DMS153 (cell line): ENCODE measurements around the gene COL9A3.

Source experiments
- DNase-seq: peaks from one replicate; lab custom pipeline; 2025; lab: John Stamatoyannopoulos, UW

The COL9A3 gene

DNA sequence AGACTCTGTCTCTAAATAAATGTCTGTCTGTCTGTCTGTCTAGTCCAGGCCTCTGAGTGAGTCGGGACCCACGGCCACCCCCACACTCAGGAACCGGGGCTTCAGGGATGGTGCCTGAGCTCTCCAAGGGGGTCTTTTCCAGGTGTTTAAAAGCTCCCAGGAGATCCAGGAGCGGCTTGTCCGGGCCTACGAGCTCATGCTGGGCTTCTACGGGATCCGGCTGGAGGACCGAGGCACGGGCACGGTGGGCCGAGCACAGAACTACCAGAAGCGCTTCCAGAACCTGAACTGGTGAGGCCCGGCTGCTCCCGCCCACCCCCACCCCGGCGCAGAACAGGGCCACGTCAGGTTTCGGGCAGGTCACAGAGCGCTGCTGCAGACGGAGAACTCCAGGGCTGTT is 5.5 kb upstream of the COL9A3 start:
- DNase-seq: no peak

DNA sequence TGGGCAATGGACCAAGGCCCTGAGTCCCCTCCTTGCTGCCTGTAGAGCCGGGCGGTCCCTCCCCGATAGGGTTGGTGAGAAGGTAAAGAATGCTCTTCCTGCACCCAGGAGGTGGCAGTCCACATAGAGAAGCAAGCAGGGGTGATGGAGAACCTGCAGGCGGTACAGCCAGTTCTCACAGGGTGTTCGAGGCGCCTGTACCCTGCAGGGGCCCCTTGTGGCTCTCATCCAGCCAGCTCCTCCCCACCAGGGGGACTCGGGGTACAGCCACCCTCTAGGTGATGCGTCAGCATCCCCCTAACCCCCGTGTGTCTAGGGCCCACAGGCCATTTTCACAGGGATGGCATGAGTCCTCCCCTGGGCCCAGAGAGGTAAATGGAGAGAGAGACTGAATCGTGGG is 5.1 kb upstream of the COL9A3 start:
- DNase-seq: no peak

DNA sequence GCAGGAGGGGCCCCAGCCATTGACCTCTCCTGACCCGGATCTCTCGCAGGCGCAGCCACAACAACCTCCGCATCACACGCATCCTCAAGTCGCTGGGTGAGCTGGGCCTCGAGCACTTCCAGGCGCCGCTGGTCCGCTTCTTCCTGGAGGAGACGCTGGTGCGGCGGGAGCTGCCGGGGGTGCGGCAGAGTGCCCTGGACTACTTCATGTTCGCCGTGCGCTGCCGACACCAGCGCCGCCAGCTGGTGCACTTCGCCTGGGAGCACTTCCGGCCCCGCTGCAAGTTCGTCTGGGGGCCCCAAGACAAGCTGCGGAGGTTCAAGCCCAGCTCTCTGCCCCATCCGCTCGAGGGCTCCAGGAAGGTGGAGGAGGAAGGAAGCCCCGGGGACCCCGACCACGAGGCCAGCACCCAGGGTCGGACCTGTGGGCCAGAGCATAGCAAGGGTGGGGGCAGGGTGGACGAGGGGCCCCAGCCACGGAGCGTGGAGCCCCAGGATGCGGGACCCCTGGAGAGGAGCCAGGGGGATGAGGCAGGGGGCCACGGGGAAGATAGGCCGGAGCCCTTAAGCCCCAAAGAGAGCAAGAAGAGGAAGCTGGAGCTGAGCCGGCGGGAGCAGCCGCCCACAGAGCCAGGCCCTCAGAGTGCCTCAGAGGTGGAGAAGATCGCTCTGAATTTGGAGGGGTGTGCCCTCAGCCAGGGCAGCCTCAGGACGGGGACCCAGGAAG is 4.5 kb upstream of the COL9A3 start:
- DNase-seq: no peak

DNA sequence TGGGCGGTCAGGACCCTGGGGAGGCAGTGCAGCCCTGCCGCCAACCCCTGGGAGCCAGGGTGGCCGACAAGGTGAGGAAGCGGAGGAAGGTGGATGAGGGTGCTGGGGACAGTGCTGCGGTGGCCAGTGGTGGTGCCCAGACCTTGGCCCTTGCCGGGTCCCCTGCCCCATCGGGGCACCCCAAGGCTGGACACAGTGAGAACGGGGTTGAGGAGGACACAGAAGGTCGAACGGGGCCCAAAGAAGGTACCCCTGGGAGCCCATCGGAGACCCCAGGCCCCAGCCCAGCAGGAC is 4.0 kb upstream of the COL9A3 start:
- no peak for DNase-seq

DNA sequence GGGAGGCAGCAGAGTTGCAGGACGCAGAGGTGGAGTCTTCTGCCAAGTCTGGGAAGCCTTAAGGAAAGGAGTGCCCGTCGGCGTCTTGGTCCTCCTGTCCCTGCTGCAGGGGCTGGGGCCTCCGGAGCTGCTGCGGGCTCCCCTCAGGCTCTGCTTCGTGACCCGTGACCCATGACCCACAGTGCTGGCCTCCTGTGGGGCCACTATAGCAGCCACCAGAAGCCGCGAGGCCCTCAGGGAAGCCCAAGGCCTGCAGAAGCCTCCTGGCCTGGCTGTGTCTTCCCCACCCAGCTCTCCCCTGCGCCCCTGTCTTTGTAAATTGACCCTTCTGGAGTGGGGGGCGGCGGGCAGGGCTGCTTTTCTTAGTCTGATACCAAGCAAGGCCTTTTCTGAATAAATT is 3.3 kb upstream of the COL9A3 start:
- DNase-seq: no peak

DNA sequence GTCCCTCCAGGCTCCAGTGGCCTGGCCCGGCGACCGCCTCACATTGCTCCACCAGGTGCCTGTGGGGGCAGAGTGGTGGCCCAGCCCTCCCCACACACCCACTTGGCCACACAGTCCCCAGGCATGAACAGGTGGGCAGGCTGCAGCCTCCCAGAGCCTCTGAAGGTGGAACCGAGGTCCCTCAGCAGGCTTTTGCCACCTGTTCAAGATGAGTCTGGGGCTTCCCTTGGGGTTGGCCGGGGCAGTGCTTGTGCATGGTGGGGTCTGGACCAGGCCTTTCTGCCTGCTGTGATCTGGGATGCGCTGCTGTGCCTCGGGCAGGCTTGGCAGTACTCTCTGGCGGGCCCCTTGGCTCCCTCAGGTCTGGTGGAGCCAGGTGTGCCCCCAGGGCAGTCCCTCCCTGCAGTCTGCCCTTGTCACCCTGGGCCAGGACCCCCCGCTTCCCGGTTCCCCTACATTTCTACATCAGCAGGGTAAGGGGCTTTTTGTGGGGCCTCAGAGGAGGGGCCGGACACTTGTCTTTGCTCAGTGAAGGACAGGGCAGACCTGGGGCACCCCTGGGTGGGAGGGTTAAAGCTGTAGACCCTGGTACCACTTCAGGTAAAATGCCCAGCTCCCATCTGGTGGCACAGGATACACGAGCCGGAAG is 2.7 kb upstream of the COL9A3 start:
- DNase-seq: no peak

DNA sequence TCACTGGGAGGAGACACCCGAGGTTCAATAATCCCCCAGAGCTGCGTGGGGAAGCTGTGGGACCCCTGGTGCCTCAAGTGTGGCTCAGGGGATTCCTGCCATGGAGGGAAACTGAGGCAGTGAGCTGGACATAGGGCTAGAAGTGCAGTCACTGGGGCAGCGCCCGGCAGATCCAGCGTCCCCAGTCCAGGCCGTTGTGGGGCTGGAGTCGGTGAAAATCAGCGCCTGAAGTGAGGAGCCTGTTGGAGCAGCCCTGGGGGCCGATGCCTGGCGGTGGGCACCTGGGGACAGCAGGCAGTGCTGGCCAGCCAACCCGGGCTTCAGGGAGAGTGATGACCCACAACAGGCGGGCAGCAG is 2.2 kb upstream of the COL9A3 start:
- DNase-seq: no peak

DNA sequence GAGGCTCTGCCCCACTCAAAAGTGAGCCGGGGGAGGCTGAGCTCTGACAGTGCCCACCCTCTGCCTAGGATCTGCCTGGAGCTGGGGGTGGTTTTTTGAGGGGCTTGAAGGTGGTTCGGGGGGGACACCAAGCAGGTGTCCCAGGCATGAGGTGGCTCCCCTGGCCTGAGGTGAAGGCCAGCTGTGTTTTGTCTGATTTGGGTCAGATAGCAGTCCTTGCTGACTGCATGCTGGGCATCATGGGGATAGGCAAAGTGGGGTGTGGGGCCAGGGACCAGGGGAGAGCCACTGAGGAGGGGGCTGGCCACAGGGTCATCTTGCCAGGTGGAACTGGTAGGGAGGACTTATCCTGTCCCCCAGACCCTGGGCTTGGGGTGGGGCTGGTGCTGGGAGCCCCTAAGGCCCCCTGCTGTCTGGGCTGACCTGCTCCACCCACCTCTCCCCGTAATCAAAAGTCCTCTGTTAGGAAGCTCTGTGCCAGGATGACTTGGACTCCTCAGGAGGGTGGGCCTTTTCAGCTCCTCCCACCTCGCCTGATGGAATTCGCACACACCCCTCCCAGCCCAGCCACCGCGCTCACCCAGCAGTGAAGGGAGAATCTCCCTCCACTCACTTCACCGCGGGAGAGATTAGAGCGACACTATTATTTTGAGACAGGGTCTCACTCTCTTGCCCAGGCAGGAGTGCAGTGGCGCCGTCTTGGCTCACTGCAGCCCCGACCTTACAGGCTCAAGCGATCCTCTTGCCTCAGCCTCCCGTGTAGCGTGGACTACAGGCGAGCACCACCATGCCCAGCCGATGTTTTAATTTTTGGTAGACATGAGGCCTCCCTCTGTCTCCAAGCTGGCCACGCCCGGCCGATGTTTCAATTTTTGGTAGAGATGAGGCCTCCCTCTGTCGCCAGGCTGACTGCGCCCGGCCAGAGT is 1.5 kb upstream of the COL9A3 start:
- DNase-seq: no peak

DNA sequence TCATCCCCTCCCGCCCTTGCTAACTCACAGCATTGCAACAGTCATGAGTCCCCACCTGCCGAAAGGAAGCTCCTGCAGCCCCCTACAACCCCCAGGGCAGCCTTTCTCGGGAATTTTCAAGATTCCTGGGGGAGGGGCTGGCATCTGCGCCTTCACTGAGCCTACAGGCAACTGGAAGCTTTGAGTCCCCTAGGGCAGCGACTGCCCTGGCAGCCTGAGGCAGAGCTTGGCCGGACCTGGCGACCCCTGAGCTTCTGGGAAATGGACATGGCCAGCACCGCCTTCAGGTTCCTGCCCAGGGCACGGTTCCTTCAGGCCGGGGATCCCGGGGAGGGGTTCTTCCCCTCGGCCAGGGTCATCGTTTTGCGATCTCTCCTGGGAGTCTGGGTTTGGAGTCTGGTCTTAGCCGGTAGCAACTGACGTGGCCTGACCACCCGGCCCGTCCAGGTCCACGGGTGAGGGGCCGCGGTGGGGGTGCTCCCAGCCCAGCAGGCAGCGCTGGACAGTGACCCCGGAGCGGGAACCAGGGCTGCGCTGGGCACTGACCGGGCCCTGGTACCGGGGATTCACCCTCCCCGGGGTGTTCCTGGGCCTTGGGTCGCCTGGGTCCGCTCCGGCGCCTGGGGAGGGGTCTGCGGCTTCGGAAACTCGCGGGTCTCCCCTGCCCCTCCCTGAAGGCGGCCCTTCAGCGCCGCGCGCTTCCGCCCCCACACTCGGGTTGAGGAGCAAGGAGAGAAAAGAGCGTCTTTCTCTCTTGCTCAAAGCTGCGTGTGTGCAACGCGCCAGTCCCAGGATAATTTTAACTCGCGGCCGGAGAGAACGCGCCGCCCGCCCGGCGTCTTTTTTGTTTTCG is 593 bp upstream of the COL9A3 start:
- no peak for DNase-seq

DNA sequence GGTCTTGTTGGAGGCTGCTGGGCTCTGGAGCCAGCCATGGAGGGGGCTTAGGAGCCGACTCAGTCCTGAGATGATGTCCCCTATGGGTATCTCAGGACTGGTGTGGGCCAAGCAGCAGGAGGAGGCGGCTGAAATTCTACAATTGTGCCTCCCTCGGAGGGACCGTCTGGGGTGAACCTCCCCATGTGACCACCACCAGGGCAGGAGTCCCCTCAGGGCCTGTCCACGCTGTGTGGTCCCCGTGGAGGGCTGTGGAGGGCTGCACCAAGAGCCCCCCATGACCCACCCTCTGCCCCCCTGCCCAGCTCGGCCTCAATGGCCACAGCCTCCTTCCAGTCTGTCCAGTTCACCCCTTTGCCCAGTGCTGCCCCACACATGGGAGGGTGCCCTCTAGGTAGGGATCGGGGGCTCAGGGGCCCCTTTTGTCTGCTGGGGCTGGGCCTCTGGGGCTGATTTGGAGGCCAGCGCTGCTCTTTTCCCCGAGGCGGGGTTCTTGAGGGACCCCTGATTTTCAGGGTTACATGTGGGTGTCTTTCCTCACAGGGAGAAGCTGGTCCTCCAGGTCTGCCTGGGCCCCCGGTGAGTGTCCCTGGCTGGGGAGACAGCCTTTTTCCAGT is 1.2 kb downstream of the COL9A3 start:
- DNase-seq: no peak

DNA sequence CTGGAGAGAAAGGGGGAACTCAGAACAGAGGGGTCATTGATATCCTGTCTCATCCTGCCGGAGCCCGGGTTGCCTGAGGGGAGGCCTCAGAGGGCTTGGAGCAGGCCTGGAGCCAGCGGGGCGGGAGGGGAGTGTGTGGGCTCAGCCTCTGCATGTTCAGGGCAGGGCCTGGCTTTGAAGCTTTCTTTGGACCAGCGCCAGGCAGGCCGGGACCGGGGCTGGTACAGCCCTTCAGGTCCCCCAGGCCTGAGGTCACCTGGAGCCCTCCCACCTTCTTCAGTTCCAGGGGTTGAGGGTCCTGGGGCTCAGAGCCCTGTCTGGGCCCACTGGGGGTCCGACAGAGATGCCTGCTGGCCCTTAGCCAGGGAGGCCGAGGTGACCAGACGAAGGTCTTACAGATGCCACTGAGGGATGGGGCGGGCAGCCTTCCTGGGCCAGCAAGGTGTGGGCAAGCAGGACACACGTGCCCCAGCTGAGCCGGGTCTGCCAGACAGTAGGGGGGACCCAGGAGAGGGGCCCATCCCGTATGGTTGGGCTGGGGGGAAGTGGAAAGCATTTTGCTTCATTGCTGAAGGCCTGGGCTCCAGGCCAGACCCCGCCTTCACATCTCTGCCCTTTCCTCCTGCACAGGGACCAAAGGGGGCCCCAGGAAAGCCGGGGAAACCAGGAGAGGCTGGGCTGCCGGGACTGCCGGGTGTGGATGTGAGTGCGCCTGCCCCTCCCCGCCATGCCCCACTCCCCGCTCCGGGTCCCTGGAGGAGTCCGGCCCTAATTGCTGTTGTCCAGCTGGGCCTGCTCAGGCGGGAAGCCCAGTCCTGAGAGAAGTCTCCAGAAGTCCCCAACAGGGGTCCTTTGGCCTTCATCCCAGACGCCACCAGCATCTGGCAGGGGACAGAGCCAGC is 2.0 kb downstream of the COL9A3 start:
- no peak for DNase-seq

DNA sequence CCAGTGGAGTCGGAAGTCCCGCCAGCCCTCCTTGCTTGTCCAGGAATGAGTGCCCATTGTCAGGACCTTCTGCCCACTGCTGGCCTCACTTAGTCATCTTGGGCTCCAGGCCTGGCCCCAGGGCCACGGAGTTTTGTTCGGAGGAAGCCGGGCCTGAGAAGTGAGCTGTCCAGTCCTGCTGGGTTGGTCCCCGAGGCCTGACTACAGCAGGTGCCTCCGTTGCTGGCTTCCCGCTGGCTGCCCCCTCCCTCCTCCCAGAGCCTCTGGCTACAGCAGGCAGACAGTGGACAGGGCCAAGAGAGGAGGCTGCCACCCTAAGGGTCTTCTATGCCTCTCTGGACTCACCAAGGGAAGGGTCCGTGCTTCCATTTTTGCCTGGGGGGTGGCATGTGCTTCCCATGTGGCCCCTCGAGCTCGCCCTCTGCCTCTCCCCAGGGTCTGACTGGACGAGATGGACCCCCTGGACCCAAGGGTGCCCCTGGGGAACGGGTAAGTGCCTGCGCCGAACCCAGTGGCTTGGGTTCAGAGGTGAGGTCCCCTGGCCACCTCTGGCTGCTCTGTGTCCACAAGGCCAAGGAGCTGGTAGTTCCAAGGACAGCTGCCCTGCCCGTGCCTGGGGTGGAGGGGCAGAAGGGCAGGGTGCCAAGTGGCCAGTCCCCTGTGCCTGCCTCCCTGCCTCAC is 2.8 kb downstream of the COL9A3 start:
- DNase-seq: no peak

DNA sequence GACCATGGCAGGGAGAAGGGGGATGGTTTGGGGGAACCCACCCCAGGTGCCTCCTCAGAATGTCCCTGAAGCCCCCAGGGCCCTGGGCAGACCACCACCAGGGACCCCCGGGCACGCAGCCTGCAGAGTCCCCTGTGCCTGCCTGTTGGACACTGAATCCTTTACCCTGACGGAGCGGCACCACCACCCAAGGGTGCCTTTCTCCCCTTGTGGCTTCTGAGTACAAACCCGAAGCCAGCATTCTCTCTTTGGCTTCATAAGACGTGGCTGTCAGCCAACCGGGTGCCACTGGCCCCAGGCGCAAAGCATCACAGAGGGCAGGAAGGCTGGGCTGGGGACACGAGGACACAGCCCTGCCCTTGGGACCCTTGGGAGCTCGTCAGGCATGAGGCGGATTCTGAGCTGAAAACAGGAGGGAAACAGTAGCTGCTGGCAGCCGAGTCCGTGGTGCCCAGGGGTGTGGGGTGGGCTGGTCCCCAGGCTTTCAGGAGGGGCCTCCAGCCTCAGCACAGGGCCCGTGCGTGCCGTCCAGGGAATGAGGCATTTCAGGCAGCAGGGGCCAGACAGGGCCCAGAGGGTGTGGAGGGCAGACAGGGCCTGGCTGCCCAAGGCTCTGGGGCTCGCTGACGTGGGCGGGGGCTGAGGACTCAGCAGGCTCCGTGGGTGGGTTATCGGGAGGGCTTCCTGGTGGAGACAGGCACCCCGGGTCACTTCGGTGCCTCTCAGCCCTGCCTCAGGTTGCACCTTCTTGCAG is 3.5 kb downstream of the COL9A3 start:
- DNase-seq: no peak

DNA sequence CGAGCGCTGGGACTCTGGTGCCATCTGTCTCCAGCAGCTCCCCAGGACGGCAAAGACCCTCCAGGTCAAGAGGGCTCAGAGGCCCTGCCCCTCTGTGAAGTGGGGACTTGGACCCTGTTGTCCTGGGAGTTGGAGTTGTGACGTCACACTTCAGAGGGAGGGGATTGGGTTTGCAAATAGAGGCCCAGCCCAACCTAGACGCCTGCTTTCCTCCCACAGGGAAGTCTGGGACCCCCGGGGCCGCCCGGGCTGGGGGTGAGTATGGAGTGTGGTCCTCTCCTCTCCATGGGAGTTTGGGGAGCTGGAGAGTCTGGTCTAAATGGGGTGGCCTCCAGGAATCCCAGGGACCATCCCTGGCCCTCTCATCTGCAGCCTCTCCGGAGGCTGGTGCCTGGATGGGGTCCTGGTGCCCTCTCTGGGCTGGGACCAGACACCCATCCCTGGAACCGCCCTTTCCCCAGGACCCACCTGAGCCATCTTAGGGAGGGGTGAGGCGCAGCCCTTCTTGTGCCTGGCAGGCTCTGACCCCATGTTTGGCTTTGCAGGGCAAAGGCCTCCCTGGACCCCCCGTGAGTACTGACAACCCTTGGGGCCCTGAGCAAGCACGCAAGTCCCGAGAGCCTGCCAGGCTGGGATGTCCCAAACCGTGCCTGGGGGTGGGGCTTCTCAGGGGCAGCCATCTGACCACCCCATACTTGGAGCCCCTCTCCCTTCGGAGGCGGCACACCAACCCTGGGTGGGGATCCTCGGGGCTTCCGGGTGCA is 4.3 kb downstream of the COL9A3 start:
- DNase-seq: no peak

DNA sequence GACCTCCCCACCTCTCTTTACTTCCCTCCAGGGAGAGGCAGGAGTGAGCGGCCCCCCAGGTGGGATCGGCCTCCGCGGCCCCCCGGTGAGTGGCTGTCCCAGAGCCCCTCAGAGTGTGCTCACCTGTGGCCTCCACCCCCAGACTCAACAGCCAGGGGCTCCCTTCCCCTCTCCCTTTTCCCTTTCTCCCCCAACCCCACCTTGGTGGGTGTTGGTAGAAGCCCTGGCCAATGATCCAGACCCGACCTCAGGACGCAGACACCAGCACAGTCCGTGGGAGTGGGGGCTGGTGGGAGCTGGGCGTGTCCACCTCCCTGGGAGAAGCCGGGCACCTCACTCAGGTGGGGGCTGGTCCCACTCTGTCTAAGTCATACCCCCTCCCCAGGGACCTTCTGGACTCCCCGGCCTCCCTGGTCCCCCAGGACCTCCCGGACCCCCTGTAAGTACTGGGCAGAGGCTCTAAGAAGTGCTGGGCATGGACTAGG is 4.9 kb downstream of the COL9A3 start:
- no peak for DNase-seq

DNA sequence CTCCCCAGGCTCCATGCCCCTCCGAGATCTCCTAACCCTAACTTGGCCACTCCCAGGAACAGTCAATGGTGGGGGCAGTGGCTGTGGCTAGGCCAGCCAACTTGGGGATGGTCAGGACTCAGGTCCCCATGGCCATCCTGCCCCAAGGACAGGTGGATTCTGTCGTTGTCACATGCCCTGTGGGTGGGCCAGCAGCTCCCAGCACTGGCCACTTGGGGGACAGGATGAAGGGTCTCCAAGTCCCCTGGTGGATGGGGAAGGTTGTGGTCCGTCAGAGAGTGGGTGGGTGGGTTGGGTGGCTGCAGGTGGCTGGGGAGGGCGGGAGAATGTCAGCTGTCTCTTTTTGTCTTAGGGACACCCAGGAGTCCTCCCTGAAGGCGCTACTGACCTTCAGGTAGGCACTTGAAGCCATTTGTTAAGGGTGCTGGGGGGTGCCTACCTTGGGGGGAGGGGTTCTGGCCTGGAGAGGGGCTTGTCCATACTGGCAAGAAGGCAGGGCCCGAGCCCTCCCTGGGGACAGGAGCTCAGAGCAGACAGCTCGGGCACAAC is 5.5 kb downstream of the COL9A3 start:
- no peak for DNase-seq

DNA sequence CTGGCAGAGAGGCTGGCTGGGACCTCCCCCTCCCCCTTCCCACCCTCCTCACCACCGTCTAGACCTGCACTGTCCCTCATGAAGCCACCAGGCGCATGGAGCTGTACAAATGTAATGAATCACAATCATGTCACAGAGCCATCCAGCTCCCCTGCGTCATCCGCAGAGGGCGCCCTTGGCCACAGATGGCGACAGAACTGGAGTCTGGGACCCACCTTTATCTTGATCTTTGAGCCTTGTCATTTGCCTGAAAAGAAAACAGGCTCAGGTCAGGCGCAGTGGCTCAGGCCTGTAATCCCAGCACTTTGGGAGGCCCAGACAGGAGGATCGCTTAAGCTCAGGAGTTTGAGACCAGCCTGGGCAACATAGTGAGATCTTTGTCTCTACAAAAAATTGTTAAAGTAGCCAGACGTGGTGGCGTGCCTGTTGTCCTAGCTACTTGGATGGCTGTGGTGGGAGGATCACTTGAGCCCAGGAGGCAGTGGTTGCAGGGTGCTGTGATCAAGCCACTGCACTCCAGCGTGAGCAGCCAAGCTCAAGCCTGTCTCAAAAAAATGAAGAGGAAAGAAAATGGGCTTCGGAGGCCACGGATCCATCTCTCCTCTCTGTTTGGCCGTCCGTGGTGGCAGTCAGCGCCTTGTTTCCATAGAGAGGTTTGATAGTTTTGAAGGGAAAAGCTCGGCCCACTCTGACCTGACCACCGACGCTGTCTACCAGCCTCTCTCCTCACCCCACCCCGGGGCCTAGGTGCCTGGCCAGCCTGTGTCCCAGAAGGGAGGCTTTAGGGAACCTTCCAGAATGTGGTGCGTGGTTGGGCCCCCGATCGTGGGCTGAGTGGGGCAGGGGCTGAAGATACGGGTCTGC is 6.2 kb downstream of the COL9A3 start:
- peak; percentile 72 for DNase-seq
